Colonic mucosa (tissue), 4 donors: ENCODE results near the gene GIMAP4. TPM values are rescaled to one million over a fixed set of nuclear protein-coding genes. Genes with fewer than 3 reads are reported as not detected.
A peak's percentile ranks its signal among the peaks of the same experiment; 100 is the strongest.
"Not testable (repeated sequence)": the region's sequence is repeated elsewhere in the genome, so short reads cannot be mapped to it uniquely, and the experiment has no call there.

ENCODE experiments used
- DNase-seq: peaks from one replicate; pipeline ENCODE4 v3.0.0-alpha.2; 2020
- H3K27ac ChIP-seq: fragments of 200-600 bp; one replicate; pipeline ENCODE4 v1.8.0; 2021
- H3K27me3 ChIP-seq: fragments of 200-600 bp; one replicate; pipeline ENCODE4 v1.8.0; 2021
- H3K36me3 ChIP-seq: fragments of 200-600 bp; one replicate; pipeline ENCODE4 v1.8.0; 2021
- H3K4me1 ChIP-seq: fragments of 200-600 bp; one replicate; pipeline ENCODE4 v1.8.0; 2021; ENCODE audit warnings: mild to moderate bottlenecking
- H3K4me3 ChIP-seq: fragments of 200-600 bp; one replicate; pipeline ENCODE4 v1.8.0; 2021
- H3K9ac ChIP-seq, 2 donors: one replicate each; pipeline ENCODE4 v1.7.0; 2013; ENCODE audit warnings: control low read depth in 2 of 2, low read depth in 2 of 2, low read length in 2 of 2
- H3K9me3 ChIP-seq: fragments of 200-600 bp; one replicate; pipeline ENCODE4 v1.8.0; 2021
- intact Hi-C: fragments of 100-400 bp; cut with DNase I; formaldehyde crosslinking; loops from one replicate; pipeline ENCODE4 v1.14.1; 2022
- total RNA-seq, 2 donors: library from RNA; stranded (reverse); fragmentation: NEBNext Ultra II Directional in 1 of 2; extraction: Animal tissue kit (Norgen Biotek cat#: 25700) in 1 of 2; gene quantifications; one replicate each; pipeline ENCODE4 v1.2.1, GENCODE V29; 2021
- TF ChIP-seq, protein P1 (sequence below): fragments of 200-600 bp; IDR thresholded peaks from one replicate; pipeline ENCODE4 v1.8.0; 2022; ENCODE audit warnings: antibody characterized with exemption, mild to moderate bottlenecking
- donor health status: healthy.
- donor health status: DM: no; HTN: no; CAD: no.
- donor health status: DM: no; HTN: no; CAD: no.

GIMAP4 gene
- 10 to 100 TPM in 1 of 2 donors, 1 to 10 TPM in 1; 6.6 to 12.7 TPM for total RNA-seq

DNA sequence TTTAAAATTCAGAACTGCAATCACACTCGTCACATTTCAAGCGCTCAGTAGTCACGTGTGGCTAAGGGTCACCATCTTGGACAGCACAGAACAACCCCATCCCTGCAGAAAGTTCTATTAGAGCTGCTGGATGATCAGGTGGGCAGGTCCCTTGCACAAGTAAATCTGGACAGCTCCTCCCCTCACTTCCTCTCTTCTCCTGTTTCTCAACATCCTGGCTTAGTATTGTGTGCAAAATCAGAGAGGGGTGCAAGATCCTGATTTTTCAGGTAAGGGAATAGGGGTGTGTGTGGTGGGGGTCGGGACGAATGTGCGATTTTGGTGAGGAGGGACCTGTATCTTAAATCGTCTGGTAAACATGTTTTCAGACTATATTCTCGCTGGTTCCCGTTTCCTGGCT is at the start of gene GIMAP4:
Gene GIMAP4 (plus strand): TSS at position 222 of the 400 bp plus-strand sequence. CDS start 2,512 bp downstream, outside the sequence.
- H3K27ac ChIP-seq: peak within 1 kb of the TSS; percentile 54
- intact Hi-C loops: no loop called here
- TF ChIP-seq, protein P1, sequence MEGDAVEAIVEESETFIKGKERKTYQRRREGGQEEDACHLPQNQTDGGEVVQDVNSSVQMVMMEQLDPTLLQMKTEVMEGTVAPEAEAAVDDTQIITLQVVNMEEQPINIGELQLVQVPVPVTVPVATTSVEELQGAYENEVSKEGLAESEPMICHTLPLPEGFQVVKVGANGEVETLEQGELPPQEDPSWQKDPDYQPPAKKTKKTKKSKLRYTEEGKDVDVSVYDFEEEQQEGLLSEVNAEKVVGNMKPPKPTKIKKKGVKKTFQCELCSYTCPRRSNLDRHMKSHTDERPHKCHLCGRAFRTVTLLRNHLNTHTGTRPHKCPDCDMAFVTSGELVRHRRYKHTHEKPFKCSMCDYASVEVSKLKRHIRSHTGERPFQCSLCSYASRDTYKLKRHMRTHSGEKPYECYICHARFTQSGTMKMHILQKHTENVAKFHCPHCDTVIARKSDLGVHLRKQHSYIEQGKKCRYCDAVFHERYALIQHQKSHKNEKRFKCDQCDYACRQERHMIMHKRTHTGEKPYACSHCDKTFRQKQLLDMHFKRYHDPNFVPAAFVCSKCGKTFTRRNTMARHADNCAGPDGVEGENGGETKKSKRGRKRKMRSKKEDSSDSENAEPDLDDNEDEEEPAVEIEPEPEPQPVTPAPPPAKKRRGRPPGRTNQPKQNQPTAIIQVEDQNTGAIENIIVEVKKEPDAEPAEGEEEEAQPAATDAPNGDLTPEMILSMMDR: no peak

DNA sequence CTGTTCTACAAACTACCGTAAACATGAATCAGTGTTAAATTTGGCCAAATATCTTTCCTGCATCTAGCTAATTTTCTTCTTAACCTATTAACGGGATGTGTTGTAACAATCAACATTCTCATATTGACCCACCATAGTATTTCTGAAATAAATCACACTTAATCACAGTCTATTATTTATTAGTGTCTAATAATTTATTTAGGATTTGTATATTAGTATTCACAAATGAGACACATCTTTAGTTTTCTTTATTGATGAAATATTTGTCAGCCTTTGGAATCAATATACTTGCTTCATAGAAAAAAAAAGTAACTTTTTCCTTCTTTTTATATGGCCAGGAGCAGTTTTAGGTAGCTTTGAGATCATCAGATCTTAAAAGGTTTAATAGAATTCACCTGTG is 47.9 kb upstream of the GIMAP4 start:
- Histone ChIP-seq H3K27ac (no peak overlapping the region), H3K4me3 (peak overlapping the region; percentile 0), H3K36me3 (no peaks in the 10 kb centered on the region), H3K4me1 (no peaks in the 10 kb centered on the region), H3K9ac (no peak overlapping the region), H3K9me3 (no peaks in the 10 kb centered on the region), H3K27me3 (no peaks in the 10 kb centered on the region)
- DNase-seq: no peak
- TF ChIP-seq, protein P1: no peak
- intact Hi-C loops: no loop called here

More for the DNA sequence above, at the start of gene GIMAP4:
- Histone ChIP-seq H3K4me1 (no peaks in the 10 kb centered on the region), H3K9me3 (no peaks in the 10 kb centered on the region), H3K27me3 (no peaks in the 10 kb centered on the region), H3K9ac (peak within 1 kb of the TSS; percentile 40 to 49), H3K4me3 (peak within 1 kb of the TSS; percentile 27), H3K36me3 (no peaks in the 10 kb centered on the region)
- DNase-seq: no peak

DNA sequence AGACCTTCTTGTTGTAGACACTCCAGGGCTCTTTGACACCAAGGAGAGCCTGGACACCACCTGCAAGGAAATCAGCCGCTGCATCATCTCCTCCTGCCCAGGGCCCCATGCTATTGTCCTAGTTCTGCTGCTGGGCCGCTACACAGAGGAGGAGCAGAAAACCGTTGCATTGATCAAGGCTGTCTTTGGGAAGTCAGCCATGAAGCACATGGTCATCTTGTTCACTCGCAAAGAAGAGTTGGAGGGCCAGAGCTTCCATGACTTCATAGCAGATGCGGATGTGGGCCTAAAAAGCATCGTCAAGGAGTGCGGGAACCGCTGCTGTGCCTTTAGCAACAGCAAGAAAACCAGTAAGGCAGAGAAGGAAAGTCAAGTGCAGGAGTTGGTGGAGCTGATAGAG is 47.0 kb upstream of the GIMAP4 start:
- Histone ChIP-seq H3K27me3 (no peaks in the 10 kb centered on the region), H3K4me3 (no peak overlapping the region), H3K36me3 (no peaks in the 10 kb centered on the region), H3K4me1 (no peaks in the 10 kb centered on the region), H3K27ac (no peak overlapping the region), H3K9me3 (no peaks in the 10 kb centered on the region), H3K9ac (no peak overlapping the region)
- intact Hi-C loops: no loop called here
- no peak for DNase-seq
- TF ChIP-seq, protein P1: no peak

GRCh38 chr7:150522931-150523330 is 44.3 kb upstream of the GIMAP4 start:
- H3K4me3 ChIP-seq, H3K36me3 ChIP-seq, H3K4me1 ChIP-seq, H3K27me3 ChIP-seq, H3K9me3 ChIP-seq, DNase-seq, H3K9ac ChIP-seq, H3K27ac ChIP-seq, intact Hi-C loops: not testable (repeated sequence)

GRCh38 chr7:150524018-150524417 is 43.2 kb upstream of the GIMAP4 start:
- no peaks in the 10 kb centered on the region for H3K4me1 ChIP-seq
- no peaks in the 10 kb centered on the region for H3K9me3 ChIP-seq
- H3K36me3 ChIP-seq: no peaks in the 10 kb centered on the region
- H3K27ac ChIP-seq: no peak overlapping the region
- H3K27me3 ChIP-seq: no peaks in the 10 kb centered on the region
- TF ChIP-seq, protein P1: no peak
- no peak for DNase-seq
- H3K9ac ChIP-seq: no peak overlapping the region
- H3K4me3 ChIP-seq: no peak overlapping the region
- intact Hi-C loops: no loop called here

DNA sequence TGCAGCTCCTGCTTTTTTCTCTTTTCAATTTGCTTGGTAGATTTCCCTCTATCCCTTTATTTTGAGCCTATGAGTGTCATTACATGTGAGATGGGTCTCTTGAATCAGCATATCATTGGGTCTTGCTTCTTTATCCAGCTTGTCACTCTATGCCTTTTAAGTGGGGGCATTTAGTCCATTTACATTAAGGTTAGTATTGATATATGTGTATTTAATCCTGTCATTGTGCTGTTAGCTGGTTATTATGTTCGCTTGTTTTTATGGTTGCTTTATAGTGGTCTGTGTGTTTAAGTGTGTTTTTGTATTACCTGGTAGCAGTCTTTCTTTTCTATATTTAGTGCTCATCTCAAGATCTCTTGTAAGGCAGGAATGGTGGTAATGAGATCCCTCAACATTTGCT is 35.5 kb upstream of the GIMAP4 start:
- no peak overlapping the region for H3K4me3 ChIP-seq
- no peaks in the 10 kb centered on the region for H3K36me3 ChIP-seq
- no peaks in the 10 kb centered on the region for H3K4me1 ChIP-seq
- intact Hi-C loops: no loop called here
- H3K9ac ChIP-seq: no peak overlapping the region
- TF ChIP-seq, protein P1: no peak
- no peaks in the 10 kb centered on the region for H3K27me3 ChIP-seq
- no peaks in the 10 kb centered on the region for H3K9me3 ChIP-seq
- no peak overlapping the region for H3K27ac ChIP-seq
- DNase-seq: no peak
